H1 (cell line): ENCODE measurements around the gene ZCCHC9.

ENCODE experiments used
- CTCF ChIP-seq, 3 experiments: IDR thresholded peaks; 1 replicate in 2 of 3; 2 replicates in 1 of 3; pipeline versions ENCODE4 v1.5.1 to v1.6.1; 2011; ENCODE audit warnings: low read length in 3 of 3, mild to moderate bottlenecking in 3 of 3, inconsistent platforms in 2 of 3, low read depth in 1 of 3, moderate library complexity in 1 of 3; ENCODE audit not compliant: insufficient read depth in 1 of 3; ENCODE audit errors: control extremely low read depth in 1 of 3
- JUND ChIP-seq: IDR thresholded peaks from 2 replicates; pipeline ENCODE4 v1.6.1; 2011; ENCODE audit warnings: mild to moderate bottlenecking, improper control_type of control experiment, low read length
- POLR2AphosphoS5 ChIP-seq: IDR thresholded peaks from 2 replicates; pipeline ENCODE4 v1.6.1; 2011; ENCODE audit warnings: low read depth, low read length
- SIN3A ChIP-seq, 2 experiments: IDR thresholded peaks in 1 of 2; conservative IDR thresholded peaks in 1 of 2; 2 replicates each; pipeline ENCODE4 v1.6.1; 2011 to 2012; ENCODE audit warnings: low read length in 2 of 2, improper control_type of control experiment in 1 of 2, low read depth in 1 of 2, mild to moderate bottlenecking in 1 of 2
- YY1 ChIP-seq: IDR thresholded peaks from 2 replicates; pipeline ENCODE4 v1.6.1; 2011; ENCODE audit warnings: low read depth, mild to moderate bottlenecking, low read length

DNA sequence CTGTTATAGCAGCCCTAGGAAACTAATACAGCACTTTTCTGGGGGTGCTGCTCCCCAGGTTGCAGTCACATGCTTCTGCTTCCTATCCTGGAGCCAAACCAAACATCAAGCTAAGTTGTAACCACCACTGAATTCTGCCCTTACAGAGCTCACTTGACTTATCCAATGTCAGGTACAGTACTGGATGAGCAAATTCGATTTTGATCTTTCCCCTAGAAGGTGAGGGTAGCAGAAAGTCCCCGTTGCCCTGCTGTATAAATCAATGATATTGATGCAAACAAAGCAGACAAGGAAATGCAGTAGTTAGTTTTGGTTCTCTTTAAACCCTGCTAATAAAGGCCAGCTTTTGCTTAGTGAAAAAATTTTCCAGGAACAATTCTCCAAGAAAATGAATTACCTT, 36.4 kb downstream of the ZCCHC9 start:
- no peak for TF ChIP-seq YY1
- no peak for TF ChIP-seq JUND
- no peak for TF ChIP-seq SIN3A (conservative IDR thresholded peaks at IDR 0.05 in 1 of 2, IDR thresholded peaks at IDR 0.05 in 1 of 2; ENCODE audit: low read depth in 1 of 2, low read length in 2 of 2)
- TF ChIP-seq POLR2AphosphoS5 = no peak
- no peak for TF ChIP-seq CTCF (IDR thresholded peaks at IDR 0.05; ENCODE audit: control extremely low read depth in 1 of 3, insufficient read depth in 1 of 3, low read depth in 1 of 3, low read length in 3 of 3)
